Esophagus squamous epithelium (tissue), 5 donors: Measurements from ENCODE around the gene RYR1. TPM values are rescaled to one million over a fixed set of nuclear protein-coding genes. Genes with fewer than 3 reads are reported as not detected.
"Not testable (repeated sequence)": the region's sequence is repeated elsewhere in the genome, so short reads cannot be mapped to it uniquely, and the experiment has no call there.

Experiments
- DNase-seq: peaks from one replicate; lab custom pipeline; 2025; lab: John Stamatoyannopoulos, UW
- H3K27ac ChIP-seq, 4 donors: fragments of 200-600 bp; sonication (generic); one replicate each; pipeline ENCODE4 v1.5.1; 2016 to 2019; ENCODE audit warnings: mild to moderate bottlenecking in 1 of 4
- H3K27me3 ChIP-seq, 4 donors: fragments of 200-600 bp; sonication (generic); 1 replicate in 3 of 4; 2 replicates in 1 of 4; pipeline versions ENCODE4 v1.5.1 to v1.6.0; 2017 to 2021; ENCODE audit warnings: antibody characterized with exemption in 1 of 4
- H3K36me3 ChIP-seq, 3 donors: fragments of 200-600 bp; sonication (generic); one replicate each; pipeline ENCODE4 v1.5.1; 2016 to 2019
- H3K4me1 ChIP-seq, 3 donors: fragments of 200-600 bp; sonication (generic); one replicate each; pipeline ENCODE4 v1.5.1; 2017 to 2019
- H3K4me3 ChIP-seq, 4 donors: fragments of 200-600 bp; sonication (generic); 1 replicate in 3 of 4; 2 replicates in 1 of 4; pipeline ENCODE4 v1.5.1; 2016 to 2019; ENCODE audit warnings: mild to moderate bottlenecking in 2 of 4, moderate library complexity in 1 of 4
- H3K9me3 ChIP-seq, 3 donors: fragments of 200-600 bp; sonication (generic); one replicate each; pipeline ENCODE4 v1.5.1; 2016 to 2019
- POLR2A ChIP-seq, 4 donors: fragments of 450-650 bp; IDR thresholded peaks; one replicate each; pipeline ENCODE4 v1.6.1; 2017; ENCODE audit warnings: antibody characterized with exemption in 4 of 4, mild to moderate bottlenecking in 4 of 4, moderate library complexity in 3 of 4
- WGBS, 2 donors: methylation state at CpG; one replicate each; pipeline ENCODE4 v1.1.5; 2018; 5-methylcytosine and 5-hydroxymethylcytosine counted together
- intact Hi-C: fragments of 100-400 bp; cut with DNase I; formaldehyde crosslinking; loops from one replicate; pipeline ENCODE4 v1.15.0; 2022
- total RNA-seq, 4 donors: library from RNA; depleted of rRNA; stranded (reverse); fragments of >200 nt; gene quantifications; one replicate each; pipeline ENCODE4 v1.1.0, GENCODE V29; 2016
- TF ChIP-seq, protein P1 (sequence below), 6 experiments: fragments of 450-650 bp in 4 of 6; fragments of 200-600 bp in 2 of 6; sonication (generic) in 2 of 6; IDR thresholded peaks; one replicate each; pipeline ENCODE4 v1.5.1; 2016 to 2019; ENCODE audit warnings: antibody characterized with exemption in 6 of 6, mild to moderate bottlenecking in 4 of 6, moderate library complexity in 4 of 6
- donor health status: DM: yes; HTN: yes; CAD: no.

Gene RYR1
- total RNA-seq, 4 donors from 2014 or later = 11.2 to 18.3 (median 13.8) TPM

DNA sequence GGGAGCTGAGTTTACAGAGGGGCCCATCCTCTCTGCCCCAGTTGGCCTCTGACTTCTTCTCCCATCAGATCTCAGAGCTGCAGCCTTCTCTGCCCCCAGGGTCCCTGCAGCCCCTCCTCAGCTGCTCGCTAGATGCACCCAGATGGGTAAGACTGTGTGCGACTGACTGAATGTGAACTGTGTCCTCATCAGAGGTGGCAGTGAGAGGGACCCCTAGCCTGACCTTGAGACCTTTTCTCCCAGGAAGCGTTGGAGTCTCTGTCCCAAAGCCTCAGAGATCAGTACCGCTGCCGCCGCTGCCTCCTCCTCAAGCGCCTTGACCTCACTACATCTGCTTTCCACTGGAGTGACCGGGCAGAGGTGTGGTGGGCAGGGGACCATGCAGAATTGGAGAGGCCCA lies 28.2 kb upstream of the RYR1 start:
- intact Hi-C loops = no loop called here
- Histone ChIP-seq H3K36me3 (peaks cover 0 to 48% (median 9%) of the 10 kb centered on the region in 3 donors), H3K27ac (no peak overlapping the region), H3K4me3 (no peak overlapping the region), H3K9me3 (no peaks in the 10 kb centered on the region), H3K27me3 (peaks cover 0 to 7% (median 0%) of the 10 kb centered on the region in 4 donors), H3K4me1 (peaks cover 5 to 20% (median 11%) of the 10 kb centered on the region in 3 donors)
- no peak for DNase-seq
- TF ChIP-seq, protein P1, sequence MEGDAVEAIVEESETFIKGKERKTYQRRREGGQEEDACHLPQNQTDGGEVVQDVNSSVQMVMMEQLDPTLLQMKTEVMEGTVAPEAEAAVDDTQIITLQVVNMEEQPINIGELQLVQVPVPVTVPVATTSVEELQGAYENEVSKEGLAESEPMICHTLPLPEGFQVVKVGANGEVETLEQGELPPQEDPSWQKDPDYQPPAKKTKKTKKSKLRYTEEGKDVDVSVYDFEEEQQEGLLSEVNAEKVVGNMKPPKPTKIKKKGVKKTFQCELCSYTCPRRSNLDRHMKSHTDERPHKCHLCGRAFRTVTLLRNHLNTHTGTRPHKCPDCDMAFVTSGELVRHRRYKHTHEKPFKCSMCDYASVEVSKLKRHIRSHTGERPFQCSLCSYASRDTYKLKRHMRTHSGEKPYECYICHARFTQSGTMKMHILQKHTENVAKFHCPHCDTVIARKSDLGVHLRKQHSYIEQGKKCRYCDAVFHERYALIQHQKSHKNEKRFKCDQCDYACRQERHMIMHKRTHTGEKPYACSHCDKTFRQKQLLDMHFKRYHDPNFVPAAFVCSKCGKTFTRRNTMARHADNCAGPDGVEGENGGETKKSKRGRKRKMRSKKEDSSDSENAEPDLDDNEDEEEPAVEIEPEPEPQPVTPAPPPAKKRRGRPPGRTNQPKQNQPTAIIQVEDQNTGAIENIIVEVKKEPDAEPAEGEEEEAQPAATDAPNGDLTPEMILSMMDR (IDR thresholded peaks at IDR 0.05) = no peak
- TF ChIP-seq POLR2A (IDR thresholded peaks at IDR 0.05) = no peak
- 85 to 97% methylated on average over 6 to 8 of the region's 8 CpGs for WGBS, 2 donors

DNA sequence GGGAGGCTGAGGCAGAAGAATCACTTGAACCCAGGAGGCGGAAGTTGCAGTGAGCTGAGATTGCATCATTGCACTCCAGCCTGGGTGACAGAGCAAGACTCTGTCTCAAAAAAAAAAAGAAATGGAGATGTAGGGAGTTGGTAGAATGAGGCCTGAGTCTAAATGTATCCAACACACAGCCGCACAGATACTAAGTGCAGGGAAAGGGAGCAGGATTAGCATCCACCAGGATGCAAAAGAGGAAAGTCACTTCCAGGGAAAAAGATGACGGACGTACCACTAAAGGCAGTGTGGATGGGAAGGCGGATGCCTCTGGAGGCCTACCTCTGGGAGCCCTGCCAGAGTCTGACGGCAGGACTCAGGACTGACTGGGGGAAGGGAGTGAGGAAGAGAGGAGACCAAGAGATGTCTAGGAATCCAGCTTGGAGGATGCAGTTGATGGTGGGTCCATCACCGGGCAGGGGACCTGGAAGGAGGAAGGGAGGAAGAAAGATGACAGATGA lies 23.8 kb upstream of the RYR1 start:
- no peak for DNase-seq
- intact Hi-C loops = no loop called here

DNA sequence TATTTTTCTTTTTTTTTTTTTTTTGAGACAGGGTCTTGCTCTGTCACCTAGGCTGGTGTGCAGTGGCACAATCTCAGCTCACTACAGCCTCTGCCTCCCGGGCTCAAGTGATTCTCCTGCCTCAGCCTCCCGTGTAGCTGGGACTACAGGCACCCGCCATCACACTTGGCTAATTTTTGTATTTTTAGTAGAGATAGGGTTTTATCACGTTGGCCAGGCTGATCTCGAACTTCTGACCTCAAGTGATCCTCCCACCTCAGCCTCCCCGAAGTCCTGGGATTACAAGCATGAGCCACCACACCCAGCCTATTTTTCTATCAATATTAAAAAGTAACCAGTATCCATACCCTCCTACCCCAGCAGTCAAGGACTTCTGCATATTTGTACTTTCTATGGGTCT lies 23.1 kb upstream of the RYR1 start:
- H3K27ac ChIP-seq, H3K27me3 ChIP-seq, H3K4me1 ChIP-seq, DNase-seq, H3K4me3 ChIP-seq, intact Hi-C loops, H3K9me3 ChIP-seq: not testable (repeated sequence)
- WGBS, 2 donors = 69 to 74% methylated on average over 4 to 6 of the region's 6 CpGs
- H3K36me3 ChIP-seq = peaks cover 0 to 40% (median 3%) of the 10 kb centered on the region in 3 donors

More for the DNA sequence above, 23.8 kb upstream of the RYR1 start:
- Histone ChIP-seq H3K27me3 (no peaks in the 10 kb centered on the region), H3K27ac (no peak overlapping the region), H3K4me1 (peaks cover 0 to 3% (median 0%) of the 10 kb centered on the region in 3 donors), H3K36me3 (peaks cover 0 to 47% (median 9%) of the 10 kb centered on the region in 3 donors), H3K4me3 (no peak overlapping the region), H3K9me3 (no peaks in the 10 kb centered on the region)
- TF ChIP-seq POLR2A (IDR thresholded peaks at IDR 0.05) = no peak
- TF ChIP-seq, protein P1 (IDR thresholded peaks at IDR 0.05) = no peak
- 54 to 61% methylated on average over 7 of the region's 7 CpGs for WGBS, 2 donors

DNA sequence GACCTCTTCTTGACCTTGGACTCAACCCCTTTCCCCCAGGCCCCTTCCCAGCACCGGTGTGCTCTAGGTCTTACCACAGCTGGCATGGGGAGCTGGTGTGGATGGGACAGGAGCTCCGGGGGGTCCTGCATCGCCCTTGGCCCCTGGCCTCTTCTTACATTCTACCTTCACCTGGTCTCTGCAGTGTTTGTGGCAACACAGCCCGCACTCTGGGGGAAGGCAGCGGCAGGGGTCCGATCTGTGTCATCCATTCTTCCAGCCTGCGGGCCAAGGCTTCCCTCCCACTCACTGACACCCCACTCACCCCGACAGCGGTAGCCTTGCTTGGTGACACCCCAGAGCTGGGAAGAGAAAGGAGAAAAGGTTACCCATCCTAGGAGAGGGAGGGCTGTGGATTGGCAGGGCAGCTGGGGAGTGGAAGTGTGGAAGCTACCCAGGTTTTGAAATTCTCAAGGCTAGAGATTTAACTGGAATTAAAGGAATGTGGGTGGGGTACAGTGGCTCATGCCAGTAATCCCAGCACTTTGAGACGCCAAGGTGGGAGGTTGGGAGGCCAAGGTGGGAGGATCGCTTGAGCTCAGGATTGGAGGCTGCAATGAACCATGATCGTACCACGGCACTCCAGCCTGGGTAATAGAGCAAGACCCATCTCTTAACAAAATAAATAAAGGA lies 22.3 kb upstream of the RYR1 start:
- no peak overlapping the region for H3K4me3 ChIP-seq
- H3K27ac ChIP-seq = no peak overlapping the region
- H3K4me1 ChIP-seq = no peaks in the 10 kb centered on the region
- H3K9me3 ChIP-seq = no peaks in the 10 kb centered on the region
- no peak for DNase-seq
- 79 to 81% methylated on average over 7 to 10 of the region's 13 CpGs for WGBS, 2 donors
- H3K27me3 ChIP-seq = no peaks in the 10 kb centered on the region
- TF ChIP-seq POLR2A (IDR thresholded peaks at IDR 0.05) = no peak
- TF ChIP-seq, protein P1 (IDR thresholded peaks at IDR 0.05) = no peak
- intact Hi-C loops = no loop called here
- peaks cover 0 to 32% (median 0%) of the 10 kb centered on the region in 3 donors for H3K36me3 ChIP-seq

DNA sequence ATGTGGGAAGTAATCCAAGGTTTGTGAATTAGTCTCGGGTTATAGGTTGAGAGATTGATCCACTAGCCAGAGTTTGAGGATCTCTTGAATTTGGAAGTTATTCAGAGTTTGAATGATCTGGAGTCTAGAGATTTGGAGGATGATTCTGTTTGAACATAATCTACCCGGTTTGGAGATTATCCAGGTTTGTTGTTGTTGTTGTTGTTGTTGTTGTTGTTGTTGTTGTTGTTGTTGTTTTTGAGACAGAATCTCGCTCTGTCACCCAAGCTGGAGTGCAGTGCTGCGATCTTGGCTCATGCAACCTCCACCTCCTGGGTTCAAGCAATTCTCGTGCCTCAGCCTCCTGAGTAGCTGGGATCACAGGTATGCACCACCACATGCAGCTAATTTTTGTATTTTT lies 21.6 kb upstream of the RYR1 start:
- DNase-seq, intact Hi-C loops, H3K4me1 ChIP-seq, H3K4me3 ChIP-seq, H3K27me3 ChIP-seq, H3K27ac ChIP-seq, H3K9me3 ChIP-seq: not testable (repeated sequence)
- peaks cover 0 to 25% (median 0%) of the 10 kb centered on the region in 3 donors for H3K36me3 ChIP-seq
- 75 to 82% methylated on average over 5 of the region's 5 CpGs for WGBS, 2 donors

DNA sequence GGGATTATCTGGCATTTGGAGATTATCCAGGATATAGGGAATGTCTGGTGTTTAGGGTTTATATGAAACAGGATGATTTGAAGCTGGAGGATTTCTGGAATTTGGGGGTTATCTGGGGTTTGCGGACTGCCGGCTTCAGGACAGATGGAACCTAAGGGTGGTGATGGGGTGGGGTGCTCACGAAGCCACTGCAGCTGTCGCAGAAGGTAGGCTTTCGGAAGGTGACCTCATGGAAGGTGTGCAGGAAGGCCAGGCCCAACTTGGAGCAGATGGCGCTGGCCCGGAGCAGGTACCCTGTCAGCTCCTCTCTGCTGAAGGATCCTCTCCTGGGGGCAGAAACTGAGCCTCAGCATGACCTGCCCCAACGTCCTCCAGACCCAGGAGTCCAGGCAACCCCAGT lies 21.0 kb upstream of the RYR1 start:
- DNase-seq = no peak
- Histone ChIP-seq H3K4me1 (peaks cover 0 to 2% (median 0%) of the 10 kb centered on the region in 3 donors), H3K27ac (no peak overlapping the region), H3K9me3 (no peaks in the 10 kb centered on the region), H3K27me3 (peaks cover 0 to 2% (median 0%) of the 10 kb centered on the region in 4 donors), H3K36me3 (peaks cover 0 to 19% (median 0%) of the 10 kb centered on the region in 3 donors), H3K4me3 (no peak overlapping the region)
- intact Hi-C loops = no loop called here
- WGBS, 2 donors = 91 to 100% methylated on average over 5 to 8 of the region's 8 CpGs
- TF ChIP-seq, protein P1 (IDR thresholded peaks at IDR 0.05) = no peak
- TF ChIP-seq POLR2A (IDR thresholded peaks at IDR 0.05) = no peak
